SJCRH30 (cell line): ENCODE results near the gene MYH14. TPM values are rescaled to one million over a fixed set of nuclear protein-coding genes. Genes with fewer than 3 reads are reported as not detected.
A peak's percentile ranks its signal among the peaks of the same experiment; 100 is the strongest.

Experiments
- DNase-seq, 2 experiments: peaks; one replicate each; pipeline ENCODE4 v3.0.0-alpha.2; 2015 to 2020
- H3K27ac ChIP-seq: fragments of 250-450 bp; sonication (Bioruptor Pico); 2 replicates; pipeline ENCODE4 v1.5.1; 2020; ENCODE audit warnings: mild to moderate bottlenecking, moderate library complexity
- H3K27me3 ChIP-seq: fragments of 250-450 bp; sonication (Bioruptor Pico); 2 replicates; pipeline ENCODE4 v1.5.1; 2020; ENCODE audit warnings: mild to moderate bottlenecking, moderate library complexity
- H3K36me3 ChIP-seq: fragments of 250-450 bp; sonication (Bioruptor Pico); 2 replicates; pipeline ENCODE4 v1.5.1; 2020; ENCODE audit warnings: mild to moderate bottlenecking, moderate library complexity
- H3K4me1 ChIP-seq: fragments of 250-450 bp; sonication (Bioruptor Pico); 2 replicates; pipeline ENCODE4 v1.5.1; 2020; ENCODE audit warnings: mild to moderate bottlenecking, moderate library complexity
- H3K4me3 ChIP-seq: fragments of 250-450 bp; sonication (Bioruptor Pico); 2 replicates; pipeline ENCODE4 v1.5.1; 2020; ENCODE audit warnings: mild to moderate bottlenecking, moderate library complexity
- H3K9me3 ChIP-seq: fragments of 250-450 bp; sonication (Bioruptor Pico); replicated peaks from 2 replicates; pipeline ENCODE4 v1.5.1; 2020; ENCODE audit warnings: mild to moderate bottlenecking, moderate library complexity
- total RNA-seq: library from RNA; depleted of rRNA; stranded (reverse); fragments of >200 nt; shearing (Covaris generic); gene quantifications from 2 replicates; pipeline ENCODE4 v1.2.3, GENCODE V29; 2014

MYH14 gene
- total RNA-seq, 1 experiment from 2014 or later: 25.7 TPM

GRCh38 chr19:50268501-50268900 lies 65.1 kb downstream of the MYH14 start:
- peaks cover 9% of the 10 kb centered on the region for H3K36me3 ChIP-seq
- no peak overlapping the region for H3K4me3 ChIP-seq
- no peaks in the 10 kb centered on the region for H3K4me1 ChIP-seq
- H3K27me3 ChIP-seq: no peaks in the 10 kb centered on the region
- H3K9me3 ChIP-seq: no peaks in the 10 kb centered on the region
- H3K27ac ChIP-seq: no peak overlapping the region
- DNase-seq: no peak

DNA sequence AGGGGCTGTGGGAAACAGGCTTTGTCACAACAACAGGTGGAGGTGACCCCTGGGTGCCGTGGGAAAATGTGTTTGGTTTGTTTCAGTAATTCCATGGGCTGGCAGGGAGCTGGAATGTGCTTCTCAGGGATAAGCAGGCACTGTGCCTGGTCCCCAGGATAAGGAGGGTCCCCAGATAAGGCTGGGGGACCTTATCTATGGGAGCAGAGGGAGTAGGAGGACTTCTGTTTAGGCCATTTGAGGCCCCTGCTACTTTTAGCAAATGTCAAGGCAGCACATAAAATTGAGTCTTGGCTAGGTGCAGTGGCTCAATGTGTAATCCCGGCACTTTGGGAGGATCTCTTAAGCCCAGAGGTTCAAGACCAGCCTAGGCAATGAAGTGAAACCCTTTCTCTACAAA lies 66.2 kb downstream of the MYH14 start:
- Histone ChIP-seq H3K36me3 (peaks cover 9% of the 10 kb centered on the region), H3K27ac (no peak overlapping the region), H3K27me3 (no peaks in the 10 kb centered on the region), H3K4me1 (no peaks in the 10 kb centered on the region), H3K9me3 (no peaks in the 10 kb centered on the region), H3K4me3 (no peak overlapping the region)
- no peak for DNase-seq

DNA sequence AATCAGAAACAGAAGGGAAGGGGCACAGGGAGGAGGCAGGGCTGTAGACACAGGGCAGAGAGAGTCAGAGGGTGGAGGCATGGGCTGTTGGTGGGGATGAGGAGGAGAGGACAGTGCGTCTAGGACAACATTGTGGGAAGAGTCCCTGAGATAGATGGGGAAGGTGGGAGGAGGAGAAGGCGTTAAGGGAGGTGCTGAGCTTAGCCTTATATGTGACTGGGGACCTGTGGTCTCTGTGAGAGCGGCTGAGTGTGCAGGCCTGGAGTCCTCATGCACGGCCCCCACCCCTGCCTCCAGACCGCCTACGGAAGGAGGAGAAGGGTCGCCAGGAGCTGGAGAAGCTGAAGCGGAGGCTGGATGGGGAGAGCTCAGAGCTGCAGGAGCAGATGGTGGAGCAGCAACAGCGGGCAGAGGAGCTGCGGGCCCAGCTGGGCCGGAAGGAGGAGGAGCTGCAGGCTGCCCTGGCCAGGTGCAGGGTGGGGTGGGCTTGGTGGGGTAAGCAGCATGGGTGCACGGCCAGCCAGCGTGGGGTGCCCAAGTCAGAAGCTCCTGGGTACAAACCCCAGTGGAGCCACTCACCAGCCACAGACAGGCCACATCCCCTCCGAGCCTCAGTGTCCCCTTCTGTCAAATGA lies 69.0 kb downstream of the MYH14 start:
- Histone ChIP-seq H3K27ac (no peak overlapping the region), H3K4me1 (no peaks in the 10 kb centered on the region), H3K9me3 (no peaks in the 10 kb centered on the region), H3K36me3 (peaks cover 13% of the 10 kb centered on the region), H3K4me3 (no peak overlapping the region), H3K27me3 (no peaks in the 10 kb centered on the region)
- no peak for DNase-seq

DNA sequence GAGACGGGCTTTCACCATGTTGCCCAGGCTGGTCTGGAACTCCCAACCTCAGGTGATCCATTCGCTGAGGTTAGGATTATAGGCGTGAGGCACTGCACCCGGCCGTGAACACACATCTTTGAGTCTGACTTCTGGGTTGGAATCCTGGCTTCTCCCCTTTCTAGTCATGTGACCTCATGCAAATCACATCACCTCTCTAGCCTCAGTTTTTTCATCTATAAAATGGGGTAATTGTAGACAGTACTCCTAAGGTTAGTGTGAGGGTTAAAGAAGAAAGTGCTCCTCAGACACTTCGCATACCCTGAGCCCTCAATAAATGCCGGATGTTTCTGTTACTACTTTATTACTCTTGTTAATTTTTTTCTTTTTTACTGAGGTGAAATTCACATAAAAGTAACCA lies 70.4 kb downstream of the MYH14 start:
- Histone ChIP-seq H3K27ac (no peak overlapping the region), H3K36me3 (peaks cover 18% of the 10 kb centered on the region), H3K27me3 (no peaks in the 10 kb centered on the region), H3K9me3 (no peaks in the 10 kb centered on the region), H3K4me1 (no peaks in the 10 kb centered on the region), H3K4me3 (no peak overlapping the region)
- DNase-seq: no peak

- Histone ChIP-seq H3K27me3 (no peaks in the 10 kb centered on the region), H3K27ac (no peak overlapping the region), H3K4me3 (no peak overlapping the region), H3K4me1 (no peaks in the 10 kb centered on the region), H3K36me3 (peaks cover 18% of the 10 kb centered on the region), H3K9me3 (no peaks in the 10 kb centered on the region)
- no peak for DNase-seq
Measured at GRCh38 chr19:50275577-50276368, 72.4 kb downstream of the MYH14 start.

GRCh38 chr19:50276370-50277063 lies 73.1 kb downstream of the MYH14 start:
- Histone ChIP-seq H3K9me3 (no peaks in the 10 kb centered on the region), H3K4me1 (no peaks in the 10 kb centered on the region), H3K27ac (no peak overlapping the region), H3K27me3 (no peaks in the 10 kb centered on the region), H3K36me3 (peaks cover 18% of the 10 kb centered on the region), H3K4me3 (no peak overlapping the region)
- DNase-seq: no peak

DNA sequence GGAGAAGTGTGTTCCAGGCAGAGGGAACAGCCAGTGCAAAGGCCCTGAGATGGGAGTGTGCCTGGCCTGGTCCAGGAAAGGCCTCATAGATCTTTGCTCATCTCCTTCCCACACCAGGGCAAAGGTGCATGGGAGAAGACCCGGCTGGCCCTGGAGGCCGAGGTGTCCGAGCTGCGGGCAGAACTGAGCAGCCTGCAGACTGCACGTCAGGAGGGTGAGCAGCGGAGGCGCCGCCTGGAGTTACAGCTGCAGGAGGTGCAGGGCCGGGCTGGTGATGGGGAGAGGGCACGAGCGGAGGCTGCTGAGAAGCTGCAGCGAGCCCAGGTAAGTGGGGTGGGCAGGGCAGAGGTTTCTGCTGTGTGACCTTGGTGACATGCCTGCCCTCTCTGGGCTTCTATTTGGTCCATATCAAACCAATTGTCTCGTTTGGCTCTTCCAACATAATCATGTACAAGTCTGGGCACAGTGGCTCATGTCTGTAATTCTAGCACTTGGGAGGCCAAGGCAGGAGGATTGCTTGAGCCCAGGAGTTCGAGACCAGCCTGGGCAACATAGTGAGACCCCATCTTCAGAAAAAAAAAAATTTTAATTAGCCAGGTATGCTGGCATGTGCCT lies 74.7 kb downstream of the MYH14 start:
- Histone ChIP-seq H3K4me3 (no peak overlapping the region), H3K4me1 (no peaks in the 10 kb centered on the region), H3K27me3 (no peaks in the 10 kb centered on the region), H3K9me3 (no peaks in the 10 kb centered on the region), H3K27ac (no peak overlapping the region), H3K36me3 (peaks cover 25% of the 10 kb centered on the region; the same call in 1 of the 2 replicates)
- DNase-seq: no peak

- peaks cover 33% of the 10 kb centered on the region for H3K36me3 ChIP-seq
- no peak overlapping the region for H3K27ac ChIP-seq
- H3K4me1 ChIP-seq: no peaks in the 10 kb centered on the region
- DNase-seq: no peak
- H3K4me3 ChIP-seq: no peak overlapping the region
- H3K9me3 ChIP-seq: peaks cover 2% of the 10 kb centered on the region; the same call in 1 of the 2 replicates
- no peaks in the 10 kb centered on the region for H3K27me3 ChIP-seq
Measured at GRCh38 chr19:50280074-50280473, 76.7 kb downstream of the MYH14 start.

DNA sequence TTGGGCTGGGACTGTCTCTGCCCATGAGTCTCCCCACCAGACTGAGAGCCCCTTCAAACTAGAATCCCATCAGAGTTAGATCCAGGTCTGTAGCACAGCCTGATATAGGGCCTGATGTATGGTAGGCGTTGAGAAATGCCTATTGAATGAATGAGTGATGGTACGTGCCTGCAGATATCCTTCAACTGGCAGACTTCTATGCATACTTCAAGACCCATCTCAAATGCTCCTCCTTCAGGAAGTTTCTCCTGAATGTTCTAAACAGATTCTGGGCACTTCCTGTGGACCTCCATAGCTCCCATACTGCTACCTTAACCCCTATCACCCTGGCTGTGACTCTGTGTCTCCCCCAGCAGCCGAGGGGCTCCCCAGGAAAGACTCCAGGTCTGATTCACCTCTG lies 77.6 kb downstream of the MYH14 start:
- DNase-seq: no peak
- no peak overlapping the region for H3K27ac ChIP-seq
- H3K4me3 ChIP-seq: no peak overlapping the region
- no peaks in the 10 kb centered on the region for H3K27me3 ChIP-seq
- peaks cover 4% of the 10 kb centered on the region; the same call in 1 of the 2 replicates for H3K9me3 ChIP-seq
- H3K4me1 ChIP-seq: no peaks in the 10 kb centered on the region
- peaks cover 42% of the 10 kb centered on the region for H3K36me3 ChIP-seq

- peaks cover 4% of the 10 kb centered on the region; the same call in 1 of the 2 replicates for H3K9me3 ChIP-seq
- H3K4me3 ChIP-seq: no peak overlapping the region
- no peak for DNase-seq
- no peaks in the 10 kb centered on the region for H3K27me3 ChIP-seq
- no peaks in the 10 kb centered on the region for H3K4me1 ChIP-seq
- no peak overlapping the region for H3K27ac ChIP-seq
- peaks cover 46% of the 10 kb centered on the region for H3K36me3 ChIP-seq
Measured at GRCh38 chr19:50281491-50281890, 78.1 kb downstream of the MYH14 start.

- no peaks in the 10 kb centered on the region for H3K4me1 ChIP-seq
- peak in 1 of 2 experiments; percentile 18 for DNase-seq
- H3K27me3 ChIP-seq: no peaks in the 10 kb centered on the region
- no peak overlapping the region for H3K27ac ChIP-seq
- H3K4me3 ChIP-seq: no peak overlapping the region
- peaks cover 4% of the 10 kb centered on the region; the same call in 1 of the 2 replicates for H3K9me3 ChIP-seq
- peaks cover 51% of the 10 kb centered on the region for H3K36me3 ChIP-seq
Measured at GRCh38 chr19:50285833-50286232, 82.4 kb downstream of the MYH14 start.

- Histone ChIP-seq H3K9me3 (peaks cover 4% of the 10 kb centered on the region; the same call in 1 of the 2 replicates), H3K27me3 (no peaks in the 10 kb centered on the region), H3K4me3 (no peak overlapping the region), H3K4me1 (no peaks in the 10 kb centered on the region), H3K36me3 (peaks cover 52% of the 10 kb centered on the region), H3K27ac (no peak overlapping the region)
- DNase-seq: no peak
Measured at GRCh38 chr19:50286443-50286842, 83.0 kb downstream of the MYH14 start.

GRCh38 chr19:50287331-50287730 lies 83.9 kb downstream of the MYH14 start:
- DNase-seq: no peak
- Histone ChIP-seq H3K36me3 (peaks cover 56% of the 10 kb centered on the region), H3K9me3 (peaks cover 4% of the 10 kb centered on the region; the same call in 1 of the 2 replicates), H3K27me3 (no peaks in the 10 kb centered on the region), H3K4me1 (no peaks in the 10 kb centered on the region), H3K4me3 (no peak overlapping the region), H3K27ac (no peak overlapping the region)

DNA sequence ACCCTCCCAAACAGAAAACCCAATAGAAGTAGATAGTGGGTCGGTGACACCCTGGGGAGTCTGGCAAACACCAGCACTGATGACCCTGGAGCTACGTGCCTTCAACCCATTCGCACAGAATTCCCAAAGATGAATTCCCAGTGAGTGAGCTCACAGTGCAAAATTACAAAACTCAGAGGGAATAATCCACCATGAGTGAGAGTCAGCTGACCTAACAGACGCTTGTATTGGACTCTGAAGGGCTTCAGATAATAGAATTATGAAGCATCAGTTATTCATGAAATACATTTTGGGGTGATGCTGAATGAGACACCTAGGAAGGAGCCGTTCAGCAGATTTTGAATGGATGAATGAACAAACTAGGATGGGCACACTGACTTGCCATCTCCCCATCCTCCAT lies 85.5 kb downstream of the MYH14 start:
- Histone ChIP-seq H3K27ac (no peak overlapping the region), H3K4me3 (no peak overlapping the region), H3K36me3 (peaks cover 45% of the 10 kb centered on the region), H3K9me3 (peaks cover 4% of the 10 kb centered on the region; the same call in 1 of the 2 replicates), H3K27me3 (no peaks in the 10 kb centered on the region), H3K4me1 (no peaks in the 10 kb centered on the region)
- DNase-seq: no peak

DNA sequence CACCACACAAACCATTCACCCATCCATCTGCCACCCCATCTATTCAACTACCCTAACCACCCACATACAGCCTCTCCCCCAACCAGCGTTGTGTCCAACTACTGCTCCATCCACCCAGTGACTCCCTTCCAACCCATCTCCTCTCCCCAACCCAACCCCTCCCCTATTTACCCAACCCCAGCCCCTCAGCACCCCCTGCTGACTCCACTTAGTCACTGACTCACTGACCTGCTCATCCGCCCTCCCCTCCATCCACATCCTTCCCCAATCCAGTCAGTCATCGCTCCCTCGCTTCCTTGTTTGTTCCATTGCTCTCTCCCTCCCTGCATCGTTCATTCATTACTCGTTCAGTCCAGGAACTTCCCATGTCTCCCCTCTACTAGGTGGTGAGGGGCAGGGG lies 86.6 kb downstream of the MYH14 start:
- Histone ChIP-seq H3K4me3 (no peak overlapping the region), H3K27me3 (no peaks in the 10 kb centered on the region), H3K27ac (no peak overlapping the region), H3K9me3 (peaks cover 2% of the 10 kb centered on the region; the same call in 1 of the 2 replicates), H3K4me1 (no peaks in the 10 kb centered on the region), H3K36me3 (peaks cover 44% of the 10 kb centered on the region)
- peak in 1 of 2 experiments; percentile 17 for DNase-seq
